ENCODE measurements around the gene PRAME. TPM values are rescaled to one million over a fixed set of nuclear protein-coding genes. Genes with fewer than 3 reads are reported as not detected.

PRAME gene
- total and polyA plus RNA-seq, 2 donors (not counting 1 experiment from before 2014, with no cell fraction given): 0.20 TPM; not detected in 1

GRCh38 chr22:22526125-22526912 is 32.7 kb downstream of the PRAME start:
- Histone ChIP-seq H3K27me3 (ENCODE audit: control insufficient read depth, insufficient read depth, low read length) (no peaks in the 10 kb centered on the region), H3K79me2 (ENCODE audit: control insufficient read depth, insufficient read depth, low read length) (no peaks in the 10 kb centered on the region), H3K4me1 (ENCODE audit: control insufficient read depth, extremely low read depth, insufficient read depth, low read length) (no peaks in the 10 kb centered on the region), H3K36me3 (ENCODE audit: control insufficient read depth, insufficient read depth, low read length) (no peaks in the 10 kb centered on the region), H4K20me1 (ENCODE audit: control insufficient read depth, extremely low read depth, insufficient read depth, low read length) (no peaks in the 10 kb centered on the region), H2AFZ (ENCODE audit: low read length) (no peak overlapping the region), H3K27ac (ENCODE audit: insufficient read depth, low read length) (no peak overlapping the region), H3K4me2 (ENCODE audit: extremely low read depth, insufficient read depth, low read length) (no peak overlapping the region), H3K4me3 (replicated peaks in 1 of 4; ENCODE audit: control extremely low read depth in 1 of 4, insufficient read depth in 1 of 4, low read depth in 3 of 4, low read length in 4 of 4) (no peak overlapping the region), H3K9me3 (ENCODE audit: control insufficient read depth, insufficient read depth, low read depth, low read length) (no peaks in the 10 kb centered on the region), H3K9ac (ENCODE audit: insufficient read depth, low read length) (no peak overlapping the region)
- no peak for DNase-seq (ENCODE audit: low read depth in 2 of 2)
- TF ChIP-seq EZH2 (IDR thresholded peaks at IDR 0.05; ENCODE audit: low read length, missing control alignments) (no peak), CTCF (conservative IDR thresholded peaks at IDR 0.05 in 1 of 2, IDR thresholded peaks at IDR 0.05 in 1 of 2; ENCODE audit: low read depth in 1 of 2, low read length in 2 of 2) (no peak)

- no peaks in the 10 kb centered on the region for H4K20me1 ChIP-seq (ENCODE audit: control insufficient read depth, extremely low read depth, insufficient read depth, low read length)
- DNase-seq (ENCODE audit: low read depth in 2 of 2): no peak
- no peaks in the 10 kb centered on the region for H3K79me2 ChIP-seq (ENCODE audit: control insufficient read depth, insufficient read depth, low read length)
- H3K4me3 ChIP-seq (replicated peaks in 1 of 4; ENCODE audit: control extremely low read depth in 1 of 4, insufficient read depth in 1 of 4, low read depth in 3 of 4, low read length in 4 of 4): no peak overlapping the region
- H3K27me3 ChIP-seq (ENCODE audit: control insufficient read depth, insufficient read depth, low read length): no peaks in the 10 kb centered on the region
- H3K36me3 ChIP-seq (ENCODE audit: control insufficient read depth, insufficient read depth, low read length): no peaks in the 10 kb centered on the region
- no peaks in the 10 kb centered on the region for H3K4me1 ChIP-seq (ENCODE audit: control insufficient read depth, extremely low read depth, insufficient read depth, low read length)
- no peak overlapping the region for H2AFZ ChIP-seq (ENCODE audit: low read length)
- H3K27ac ChIP-seq (ENCODE audit: insufficient read depth, low read length): no peak overlapping the region
- no peak overlapping the region for H3K4me2 ChIP-seq (ENCODE audit: extremely low read depth, insufficient read depth, low read length)
- TF ChIP-seq CTCF (conservative IDR thresholded peaks at IDR 0.05 in 1 of 2, IDR thresholded peaks at IDR 0.05 in 1 of 2; ENCODE audit: low read depth in 1 of 2, low read length in 2 of 2) (no peak), EZH2 (IDR thresholded peaks at IDR 0.05; ENCODE audit: low read length, missing control alignments) (no peak)
- no peak overlapping the region for H3K9ac ChIP-seq (ENCODE audit: insufficient read depth, low read length)
- no peaks in the 10 kb centered on the region for H3K9me3 ChIP-seq (ENCODE audit: control insufficient read depth, insufficient read depth, low read depth, low read length)
These were observed 35.6 kb downstream of the PRAME start for GRCh38 chr22:22523494-22523893.

- H3K36me3 ChIP-seq (ENCODE audit: control insufficient read depth, insufficient read depth, low read length): no peaks in the 10 kb centered on the region
- no peaks in the 10 kb centered on the region for H3K27me3 ChIP-seq (ENCODE audit: control insufficient read depth, insufficient read depth, low read length)
- no peaks in the 10 kb centered on the region for H3K9me3 ChIP-seq (ENCODE audit: control insufficient read depth, insufficient read depth, low read depth, low read length)
- H2AFZ ChIP-seq (ENCODE audit: low read length): no peak overlapping the region
- no peak overlapping the region for H3K4me3 ChIP-seq (replicated peaks in 1 of 4; ENCODE audit: control extremely low read depth in 1 of 4, insufficient read depth in 1 of 4, low read depth in 3 of 4, low read length in 4 of 4)
- H4K20me1 ChIP-seq (ENCODE audit: control insufficient read depth, extremely low read depth, insufficient read depth, low read length): no peaks in the 10 kb centered on the region
- H3K27ac ChIP-seq (ENCODE audit: insufficient read depth, low read length): no peak overlapping the region
- no peak for DNase-seq (ENCODE audit: low read depth in 2 of 2)
- no peaks in the 10 kb centered on the region for H3K79me2 ChIP-seq (ENCODE audit: control insufficient read depth, insufficient read depth, low read length)
- no peaks in the 10 kb centered on the region for H3K4me1 ChIP-seq (ENCODE audit: control insufficient read depth, extremely low read depth, insufficient read depth, low read length)
- TF ChIP-seq CTCF (conservative IDR thresholded peaks at IDR 0.05 in 1 of 2, IDR thresholded peaks at IDR 0.05 in 1 of 2; ENCODE audit: low read depth in 1 of 2, low read length in 2 of 2): no peak
- TF ChIP-seq EZH2 (IDR thresholded peaks at IDR 0.05; ENCODE audit: low read length, missing control alignments): no peak
- no peak overlapping the region for H3K9ac ChIP-seq (ENCODE audit: insufficient read depth, low read length)
- H3K4me2 ChIP-seq (ENCODE audit: extremely low read depth, insufficient read depth, low read length): no peak overlapping the region
These were observed 37.4 kb downstream of the PRAME start for GRCh38 chr22:22521631-22522030.

Data from fibroblast of lung (primary cell).